Activated CD4-positive, alpha-beta T cell treated with anti-CD3 and anti-CD28 coated beads, Interleukin-2, Interleukin-4, amounts not matched to agents 100 ng/mL and 50 ng/mL, durations not matched to agents 16 hours and 8 hours (primary cell): ENCODE measurements around the gene SKIL.
"Not testable (repeated sequence)": the region's sequence is repeated elsewhere in the genome, so short reads cannot be mapped to it uniquely, and the experiment has no call there.

Experiments used
- DNase-seq: peaks from one replicate; pipeline ENCODE4 v3.0.0-alpha.2; 2020; ENCODE audit warnings: low spot score

SKIL gene

GRCh38 chr3:170357176-170358041 lies at the start of gene SKIL:
SKIL (plus strand) TSS chr3:170357715; CDS start chr3:170360332, 2,617 bp downstream.
- DNase-seq = peak; percentile 93

- no peak for DNase-seq
These were observed 48.5 kb upstream of the SKIL start for GRCh38 chr3:170309046-170309445.

GRCh38 chr3:170317954-170318353 lies 39.6 kb upstream of the SKIL start:
- DNase-seq = no peak

GRCh38 chr3:170320461-170321121 lies 36.9 kb upstream of the SKIL start:
- DNase-seq = no peak

- DNase-seq = no peak
These were observed 36.0 kb upstream of the SKIL start for GRCh38 chr3:170321321-170322034.

GRCh38 chr3:170322566-170323269 lies 34.8 kb upstream of the SKIL start:
- no peak for DNase-seq

GRCh38 chr3:170323331-170323730 lies 34.2 kb upstream of the SKIL start:
- no peak for DNase-seq

- DNase-seq = no peak
These were observed 32.6 kb upstream of the SKIL start for GRCh38 chr3:170324962-170325361.

GRCh38 chr3:170327040-170327808 lies 30.3 kb upstream of the SKIL start:
- peak; percentile 12 for DNase-seq

- not testable (repeated sequence) for DNase-seq
These were observed 29.5 kb upstream of the SKIL start for GRCh38 chr3:170327868-170328548.

- no peak for DNase-seq
These were observed 27.1 kb upstream of the SKIL start for GRCh38 chr3:170330366-170330765.

- DNase-seq = no peak
These were observed 26.4 kb upstream of the SKIL start for GRCh38 chr3:170331143-170331542.

- DNase-seq = no peak
These were observed 20.1 kb upstream of the SKIL start for GRCh38 chr3:170337420-170337819.

GRCh38 chr3:170338690-170339340 lies 18.7 kb upstream of the SKIL start:
- no peak for DNase-seq

- not testable (repeated sequence) for DNase-seq
These were observed 15.2 kb upstream of the SKIL start for GRCh38 chr3:170342273-170342672.

- DNase-seq = not testable (repeated sequence)
These were observed 13.7 kb upstream of the SKIL start for GRCh38 chr3:170343859-170344258.

GRCh38 chr3:170344971-170345370 lies 12.5 kb upstream of the SKIL start:
- no peak for DNase-seq

- no peak for DNase-seq
These were observed 10.8 kb upstream of the SKIL start for GRCh38 chr3:170346481-170347392.
